Fibroblast of skin of scalp (primary cell): ENCODE measurements around the gene CPT1B.

Source experiments
- DNase-seq: peaks from one replicate; pipeline ENCODE4 v3.0.0-alpha.2; 2013

The CPT1B gene

GRCh38 chr22:50568626-50569025, 9.6 kb downstream of the CPT1B start:
- no peak for DNase-seq

- DNase-seq: no peak
Measured at GRCh38 chr22:50567721-50568252, 10.4 kb downstream of the CPT1B start.

GRCh38 chr22:50564289-50564688, 13.9 kb downstream of the CPT1B start:
- no peak for DNase-seq

GRCh38 chr22:50563413-50564160, 14.6 kb downstream of the CPT1B start:
- DNase-seq: no peak

GRCh38 chr22:50562523-50563412, 15.5 kb downstream of the CPT1B start, which contains the start of gene SYCE3:
SYCE3 (minus strand) TSS chr22:50562919; CDS start chr22:50556405, 6,514 bp downstream.
- peak; percentile 93 for DNase-seq

DNA sequence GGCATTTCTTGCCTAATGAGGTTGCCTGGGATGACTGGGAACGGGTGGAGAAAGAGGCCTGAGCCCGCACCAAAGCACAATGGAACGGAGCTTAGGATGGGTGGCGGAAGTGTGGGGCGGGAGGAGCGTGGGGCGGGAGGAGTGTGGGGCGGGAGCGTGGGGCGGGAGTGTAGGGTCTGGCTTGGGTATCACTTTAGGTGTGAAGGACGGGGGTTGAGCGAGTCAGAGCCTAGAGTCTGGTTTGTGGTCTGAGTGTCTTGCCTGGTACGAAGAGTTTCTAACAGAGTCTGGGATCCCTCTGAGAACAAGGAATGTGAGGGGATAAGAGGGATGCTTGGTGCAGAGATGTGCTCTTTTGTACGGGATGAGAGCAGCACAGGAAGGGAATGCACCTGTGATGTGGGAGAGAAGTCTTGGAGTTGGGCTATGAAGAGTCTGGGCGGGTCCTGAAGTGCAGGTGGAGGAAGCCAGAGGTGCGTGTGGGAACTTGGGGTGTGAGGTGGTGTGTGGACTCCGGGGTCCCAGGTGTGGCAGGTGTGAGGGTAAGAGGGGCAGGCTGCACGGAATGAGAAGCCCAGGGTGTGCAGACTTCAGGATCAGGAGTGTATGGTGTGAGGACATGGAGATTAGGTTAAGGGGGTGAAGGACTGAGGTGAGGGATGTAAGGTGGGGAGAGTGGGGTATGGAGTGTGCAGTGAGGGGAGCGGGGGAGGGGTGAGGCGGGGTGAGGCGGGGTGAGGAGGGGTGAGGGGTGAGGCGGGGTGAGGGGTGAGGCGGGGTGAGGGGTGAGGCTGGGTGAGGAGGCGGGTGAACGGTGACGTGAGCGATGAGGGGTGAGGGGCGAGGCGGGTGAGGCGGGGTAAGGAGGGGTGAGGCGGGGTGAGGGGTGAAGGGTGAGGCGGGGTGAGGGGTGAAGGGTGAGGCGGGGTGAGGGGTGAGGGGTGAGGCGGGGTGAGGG, 16.5 kb downstream of the CPT1B start:
- DNase-seq: no peak

DNA sequence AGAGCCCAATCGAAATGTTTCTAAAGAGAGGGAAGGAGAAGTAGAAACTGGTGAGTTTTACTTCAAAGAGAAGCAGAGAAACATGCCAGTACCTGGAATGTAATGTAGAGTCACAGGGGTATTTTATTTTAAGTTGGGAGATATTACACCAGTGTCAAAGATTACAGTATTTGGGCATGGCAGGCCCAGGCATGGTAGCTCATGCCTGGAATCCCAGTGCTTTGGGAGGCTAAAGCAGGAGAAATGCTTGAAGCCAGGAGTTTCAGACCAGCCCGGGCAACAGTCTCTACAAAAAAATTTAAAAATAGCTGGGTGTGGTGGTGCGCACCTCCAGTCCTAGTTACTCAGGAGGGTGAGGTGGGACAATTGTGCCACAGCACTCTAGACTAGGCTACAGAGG, 18.2 kb downstream of the CPT1B start:
- no peak for DNase-seq

- DNase-seq: no peak
Measured at GRCh38 chr22:50556703-50557102, 21.5 kb downstream of the CPT1B start.

DNA sequence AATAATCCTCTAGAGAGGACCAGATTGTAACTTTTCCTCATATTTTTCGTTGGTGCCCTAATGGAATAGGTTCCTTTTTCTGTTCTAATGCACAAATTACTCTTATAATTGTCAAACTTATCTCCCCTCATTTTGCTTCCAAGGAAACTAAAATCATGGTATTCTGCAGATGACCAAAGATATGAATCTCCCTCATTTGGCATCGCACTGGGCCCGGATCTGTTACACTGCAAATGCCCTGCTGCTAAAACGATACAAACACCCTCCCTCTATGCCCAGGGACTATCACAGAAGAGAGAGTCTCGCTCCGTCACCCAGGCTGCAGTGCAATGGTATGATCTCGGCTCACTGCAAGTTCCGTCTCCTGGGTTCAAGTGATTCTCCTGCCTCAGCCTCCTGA, 24.9 kb downstream of the CPT1B start:
- no peak for DNase-seq

DNA sequence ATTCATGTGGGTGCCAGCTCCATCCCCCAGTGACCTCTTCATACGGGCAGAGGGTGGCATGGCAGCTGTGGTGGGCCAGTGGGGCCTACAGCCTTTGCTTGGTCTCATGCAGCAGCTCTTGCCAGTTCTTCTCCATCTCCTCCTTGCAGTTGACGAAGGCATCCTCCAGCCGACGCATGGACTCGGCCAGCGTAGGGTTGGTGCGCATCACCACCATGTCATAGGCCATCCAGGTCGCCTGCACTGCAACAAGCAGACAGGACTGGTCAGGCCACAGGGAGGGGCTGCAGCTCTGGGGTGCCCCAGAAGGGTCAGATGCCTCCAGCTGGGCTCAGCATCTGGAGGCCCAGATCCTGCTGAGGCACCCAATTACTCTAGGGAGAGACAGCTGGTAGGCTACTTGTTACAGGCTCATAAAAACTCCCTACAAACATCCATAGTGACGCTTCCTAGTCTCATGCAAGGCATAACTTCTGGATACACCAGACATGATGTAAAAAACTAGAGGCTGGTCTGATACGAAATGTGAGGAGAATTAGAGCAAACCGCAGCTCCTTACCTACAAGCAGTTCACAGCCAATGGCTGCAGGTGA, 27.0 kb downstream of the CPT1B start:
- DNase-seq: no peak

- no peak for DNase-seq
Measured at GRCh38 chr22:50550395-50550794, 27.8 kb downstream of the CPT1B start.

GRCh38 chr22:50548921-50549790, 29.1 kb downstream of the CPT1B start:
- no peak for DNase-seq

- DNase-seq: no peak
Measured at GRCh38 chr22:50548040-50548920, 29.9 kb downstream of the CPT1B start.

- no peak for DNase-seq
Measured at GRCh38 chr22:50547263-50547985, 30.8 kb downstream of the CPT1B start.

GRCh38 chr22:50546326-50547262, 31.6 kb downstream of the CPT1B start:
- no peak for DNase-seq

GRCh38 chr22:50545522-50546325, 32.5 kb downstream of the CPT1B start, which contains the start of gene KLHDC7B:
KLHDC7B (plus strand) TSS chr22:50545899; CDS start chr22:50546244, 345 bp downstream.
- peak; percentile 82 for DNase-seq

DNA sequence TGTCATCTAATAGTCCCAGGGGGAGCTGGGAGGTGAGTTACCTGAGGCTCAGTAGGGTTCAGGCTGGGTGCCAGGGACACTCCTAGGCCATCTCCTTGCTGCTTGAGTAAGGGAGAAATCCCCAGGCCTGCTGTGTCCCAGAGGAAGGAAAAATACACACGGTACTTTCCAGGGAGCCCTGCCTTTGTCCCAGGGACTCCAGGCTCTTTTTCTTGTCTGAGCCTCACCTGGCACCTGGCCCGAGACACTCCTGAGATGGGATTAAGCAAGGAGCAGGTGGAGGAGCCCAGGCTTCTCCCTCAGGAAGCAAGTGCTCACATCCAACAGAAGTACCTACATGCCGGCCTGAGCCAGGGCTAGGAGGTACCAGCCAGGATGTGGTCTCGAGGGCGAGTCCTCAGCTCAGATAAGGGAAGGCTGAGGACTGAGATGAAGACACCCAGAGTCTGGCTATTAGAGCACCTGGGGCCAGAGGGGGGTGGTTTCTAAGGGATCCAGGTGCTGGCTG, 33.4 kb downstream of the CPT1B start:
- no peak for DNase-seq
